T-helper 1 cell (primary cell): Measurements from ENCODE around the gene SUCNR1.
"Not testable (repeated sequence)": the region's sequence is repeated elsewhere in the genome, so short reads cannot be mapped to it uniquely, and the experiment has no call there.

ENCODE experiments used
- DNase-seq, 5 donors: peaks; one replicate each; pipeline ENCODE4 v3.0.0-alpha.2; 2012 to 2020

SUCNR1 gene

GRCh38 chr3:151900884-151901643 lies 27.6 kb downstream of the SUCNR1 start:
- DNase-seq: no peak

- no peak for DNase-seq
Observed at GRCh38 chr3:151901644-151902285, 28.3 kb downstream of the SUCNR1 start.

DNA sequence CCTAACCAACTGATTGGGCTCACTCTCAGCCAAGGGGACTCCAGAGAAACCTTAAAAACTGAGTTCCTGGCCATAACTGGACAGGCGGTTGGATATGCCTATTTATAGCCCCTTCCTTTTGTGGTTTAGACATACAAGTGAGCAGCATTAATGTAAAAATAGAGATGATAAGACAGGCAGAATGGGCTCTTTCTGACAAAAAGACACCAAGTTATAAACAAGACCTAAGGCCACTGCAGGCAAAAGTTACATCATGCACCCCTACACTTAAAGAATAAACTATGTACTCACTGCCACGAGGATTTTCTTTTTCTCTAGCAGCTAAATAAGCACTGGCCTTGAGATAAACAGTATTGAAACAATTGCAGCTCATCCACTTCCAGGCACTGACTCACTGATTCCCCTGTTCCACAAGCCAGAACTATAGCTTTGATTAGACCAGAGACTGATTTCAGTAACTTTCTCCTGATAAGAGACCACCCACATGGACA lies 30.1 kb downstream of the SUCNR1 start:
- DNase-seq: no peak

DNA sequence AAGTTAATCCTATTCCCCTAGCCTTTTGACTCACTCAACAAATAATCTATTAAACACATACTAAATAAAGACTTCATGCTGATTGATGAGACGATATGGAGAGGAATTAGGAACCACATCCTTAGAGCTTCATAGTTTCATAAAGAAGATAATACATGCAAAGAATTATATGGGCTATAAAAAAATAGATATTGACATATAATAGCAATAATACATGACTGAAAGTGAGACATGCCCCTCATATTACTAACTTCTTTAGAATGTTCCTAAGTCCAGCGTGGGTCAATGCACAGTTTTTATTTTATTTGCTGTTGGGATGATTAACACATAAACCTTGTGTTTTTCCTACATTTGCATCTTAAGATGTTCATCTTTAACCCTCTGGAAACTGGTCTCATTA lies 32.2 kb downstream of the SUCNR1 start:
- no peak for DNase-seq

- no peak for DNase-seq
Observed at GRCh38 chr3:151906751-151907150, 33.3 kb downstream of the SUCNR1 start.

DNA sequence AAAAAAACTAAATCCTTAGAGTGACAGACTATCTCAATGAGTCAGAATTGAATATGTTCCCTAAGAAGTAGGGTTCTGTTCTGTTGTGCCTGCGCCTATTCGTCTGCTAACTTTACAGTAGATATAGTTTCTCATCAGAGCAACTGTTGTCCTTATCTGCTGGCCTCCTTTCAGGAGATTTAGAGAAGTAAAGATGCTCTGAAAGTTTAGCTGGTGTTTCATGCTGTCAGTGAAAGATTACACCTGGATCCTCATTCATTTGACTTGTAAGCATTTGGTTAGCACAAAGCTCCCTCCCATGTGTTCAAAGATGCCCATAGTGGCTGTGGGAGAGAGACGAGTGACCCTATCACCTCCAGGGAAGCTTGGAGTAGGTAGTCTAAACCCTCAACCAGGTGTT lies 35.0 kb downstream of the SUCNR1 start:
- DNase-seq: no peak

DNA sequence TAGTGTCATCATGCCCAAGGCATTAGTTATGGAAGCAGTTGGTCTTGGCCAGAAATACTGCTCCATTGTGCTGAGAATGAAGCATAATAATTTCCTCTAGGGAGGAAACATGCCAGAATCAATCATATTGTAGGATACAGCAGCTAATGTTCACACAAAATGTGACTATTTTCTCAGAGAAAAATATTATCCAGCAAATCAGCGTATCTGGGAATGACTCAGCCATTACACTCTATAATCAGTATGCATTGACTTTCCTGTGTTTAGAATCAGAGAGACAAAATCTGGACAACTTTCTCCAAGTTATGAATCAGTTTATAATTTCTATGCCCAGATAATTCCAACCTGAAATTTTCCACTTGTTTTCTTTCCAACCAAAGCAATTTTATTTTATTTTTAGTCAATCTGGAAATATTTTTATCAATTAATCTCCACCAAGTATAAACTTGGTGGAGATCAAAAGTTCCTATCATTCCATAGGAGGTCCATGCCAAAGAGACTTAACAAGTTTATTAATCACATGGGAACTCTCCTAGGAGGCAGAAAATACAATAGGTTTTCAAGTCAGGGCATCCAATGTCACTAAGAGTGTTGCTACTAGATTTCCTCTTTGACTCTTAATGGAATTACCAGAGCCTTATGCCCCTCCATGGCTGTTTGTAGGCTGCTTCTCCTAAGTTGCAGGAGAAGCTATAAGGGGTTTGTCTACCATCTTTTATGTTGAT lies 36.4 kb downstream of the SUCNR1 start:
- DNase-seq: no peak

DNA sequence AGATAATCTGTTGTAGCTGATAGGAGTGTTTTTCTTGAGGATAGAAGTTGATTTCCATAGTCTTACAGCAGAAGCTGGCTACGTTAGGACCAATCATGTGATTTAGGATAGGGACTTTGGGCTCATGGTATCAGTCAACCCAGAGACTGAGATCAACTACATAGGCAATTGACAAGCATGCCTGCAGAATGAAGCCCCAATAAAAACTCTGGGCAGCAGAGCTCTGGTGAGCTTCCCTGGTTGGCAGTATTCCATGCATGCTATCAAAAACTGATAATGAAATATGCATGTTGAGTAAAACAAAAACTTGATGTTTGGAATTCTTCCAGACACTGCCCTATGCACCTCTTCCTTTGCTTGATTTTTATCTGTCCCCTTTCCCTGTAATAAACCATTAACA lies 38.0 kb downstream of the SUCNR1 start:
- DNase-seq: no peak

DNA sequence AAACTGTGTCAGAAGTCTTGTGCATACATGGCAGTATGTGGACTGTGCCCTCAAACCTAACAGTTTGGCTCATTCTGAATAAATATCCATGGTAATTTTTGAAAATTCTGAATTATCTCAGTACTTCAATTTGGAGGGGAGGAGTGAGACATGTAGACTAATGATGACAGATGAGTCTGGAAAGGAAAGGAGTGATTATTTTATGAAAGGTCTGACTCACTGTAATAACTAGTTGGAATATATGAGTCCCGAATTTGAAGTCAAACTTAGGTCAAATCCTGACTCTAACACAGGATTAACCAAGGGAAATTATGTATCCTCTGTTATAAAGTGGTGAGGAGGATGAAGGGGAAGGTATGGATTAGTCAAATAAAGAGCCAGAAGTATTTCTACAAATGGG lies 38.6 kb downstream of the SUCNR1 start:
- DNase-seq: no peak

DNA sequence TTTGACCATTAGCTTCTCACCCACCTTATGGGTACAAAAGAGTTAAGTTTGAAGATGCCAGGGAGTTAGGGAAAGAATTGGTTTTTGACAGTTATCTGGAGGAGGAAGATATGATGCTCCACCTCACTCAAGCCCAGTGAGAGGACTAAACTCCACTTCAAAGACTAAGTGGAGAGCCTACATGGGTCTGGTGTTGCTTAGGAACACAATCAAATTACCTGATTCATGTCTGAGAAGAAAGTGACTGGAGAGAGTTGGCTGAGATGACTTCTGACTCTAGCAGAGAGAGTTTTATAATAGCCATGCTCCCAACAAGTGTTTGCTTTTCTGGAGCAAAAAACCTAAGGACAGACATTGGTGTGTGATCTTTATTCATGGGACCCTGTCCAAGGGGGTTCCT lies 43.3 kb downstream of the SUCNR1 start:
- no peak for DNase-seq

DNA sequence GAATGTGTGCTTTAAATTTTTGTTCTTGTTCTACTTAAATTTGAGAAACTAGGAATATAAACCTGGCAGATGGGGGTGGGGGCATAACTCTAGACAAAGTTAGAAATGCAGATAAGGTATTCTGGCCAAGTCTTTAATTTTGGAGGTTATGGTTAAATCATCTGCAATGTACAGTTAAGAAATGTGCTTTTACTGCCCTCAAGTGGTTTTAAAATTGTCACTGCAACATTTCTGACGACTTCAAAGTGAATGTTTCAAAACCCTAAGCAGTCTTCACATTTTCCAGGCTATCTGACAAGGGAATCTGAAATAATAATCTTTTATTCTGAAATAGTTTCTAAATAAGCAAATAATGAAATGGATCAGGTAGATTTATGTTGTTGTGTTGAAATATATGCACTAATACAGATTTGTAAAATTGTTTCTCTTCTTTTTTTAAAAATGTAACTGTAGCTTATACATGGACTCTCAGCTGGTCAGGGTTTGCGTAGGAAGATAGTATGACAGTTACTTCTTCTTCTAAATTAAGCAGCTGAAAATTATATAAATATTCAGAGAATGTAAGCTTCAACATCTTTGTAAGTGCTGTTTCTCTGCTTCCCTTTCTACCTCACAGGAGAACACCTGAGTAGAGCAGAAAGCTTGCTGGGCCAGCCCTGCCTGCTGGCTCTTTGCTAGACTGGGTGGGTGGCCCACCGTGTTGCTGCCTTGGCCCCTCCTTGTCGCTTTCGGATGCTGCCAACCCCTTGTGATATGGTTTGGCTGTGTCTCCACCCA lies 45.0 kb downstream of the SUCNR1 start:
- peak in 1 of 5 donors; percentile 31 for DNase-seq

GRCh38 chr3:151919030-151919328 lies 45.5 kb downstream of the SUCNR1 start:
- no peak for DNase-seq

DNA sequence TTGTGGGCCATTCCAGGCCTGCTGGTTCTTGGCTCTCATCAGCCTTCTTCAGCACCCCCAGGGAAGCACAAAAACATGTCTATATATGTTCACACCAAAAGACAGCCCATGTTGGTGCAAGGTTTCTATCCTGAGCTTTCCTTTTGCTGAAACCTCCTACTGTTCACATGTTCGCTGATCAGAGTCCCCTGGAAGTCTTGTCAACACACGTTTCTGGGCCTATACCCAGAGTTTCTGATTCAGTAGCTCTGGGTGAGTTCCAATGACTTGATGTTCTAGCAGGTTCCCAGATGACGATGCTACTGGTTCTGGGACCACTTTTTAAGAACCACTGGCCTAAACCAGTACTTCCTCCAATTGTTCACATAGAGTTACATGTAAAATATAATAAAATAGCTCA lies 46.0 kb downstream of the SUCNR1 start:
- DNase-seq: no peak

- no peak for DNase-seq
Observed at GRCh38 chr3:151923901-151924300, 50.5 kb downstream of the SUCNR1 start.

- DNase-seq: no peak
Observed at GRCh38 chr3:151924753-151925152, 51.3 kb downstream of the SUCNR1 start.

DNA sequence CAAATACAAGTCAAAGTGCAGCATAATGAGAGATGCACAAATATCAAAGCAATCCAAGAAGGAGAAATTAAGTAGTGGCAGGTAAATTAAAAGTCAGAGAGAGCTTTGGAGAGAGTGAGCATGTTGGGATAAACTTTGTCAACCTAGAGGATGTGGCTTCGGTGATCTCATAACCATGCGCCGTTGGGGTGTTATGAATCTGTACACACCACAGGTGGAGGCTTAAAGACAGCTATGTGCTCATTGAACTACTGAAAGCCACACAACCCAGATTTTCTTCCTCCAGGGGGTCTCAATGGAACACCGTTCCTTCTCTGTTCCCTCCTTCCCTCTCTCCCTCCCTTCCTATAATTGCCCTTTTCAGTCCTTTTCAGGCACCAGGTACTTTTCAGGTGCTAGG lies 52.0 kb downstream of the SUCNR1 start:
- DNase-seq: peak in 1 of 5 donors; percentile 25

- DNase-seq: no peak
Observed at GRCh38 chr3:151925876-151926275, 52.4 kb downstream of the SUCNR1 start.

GRCh38 chr3:151926956-151927355 lies 53.5 kb downstream of the SUCNR1 start:
- DNase-seq: no peak

GRCh38 chr3:151927915-151928525 lies 54.6 kb downstream of the SUCNR1 start:
- not testable (repeated sequence) for DNase-seq

DNA sequence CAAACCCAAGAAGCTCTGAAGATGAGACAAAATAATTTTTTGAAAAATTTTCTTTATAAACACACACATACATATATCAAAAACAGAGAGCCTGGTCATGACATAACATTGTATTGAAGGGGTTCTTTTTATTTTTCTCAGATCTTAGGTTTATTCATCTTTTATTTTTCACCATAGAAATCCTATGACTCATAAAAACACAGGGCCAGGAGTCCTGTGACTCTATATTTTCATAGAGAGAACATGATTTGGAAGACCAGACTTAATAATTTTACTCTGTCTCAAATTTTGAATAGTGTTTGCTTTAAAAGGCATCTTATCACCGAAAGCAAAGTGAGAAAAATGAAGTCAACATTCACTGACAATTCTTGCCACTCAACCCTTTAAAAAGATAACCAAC lies 57.7 kb downstream of the SUCNR1 start:
- no peak for DNase-seq

DNA sequence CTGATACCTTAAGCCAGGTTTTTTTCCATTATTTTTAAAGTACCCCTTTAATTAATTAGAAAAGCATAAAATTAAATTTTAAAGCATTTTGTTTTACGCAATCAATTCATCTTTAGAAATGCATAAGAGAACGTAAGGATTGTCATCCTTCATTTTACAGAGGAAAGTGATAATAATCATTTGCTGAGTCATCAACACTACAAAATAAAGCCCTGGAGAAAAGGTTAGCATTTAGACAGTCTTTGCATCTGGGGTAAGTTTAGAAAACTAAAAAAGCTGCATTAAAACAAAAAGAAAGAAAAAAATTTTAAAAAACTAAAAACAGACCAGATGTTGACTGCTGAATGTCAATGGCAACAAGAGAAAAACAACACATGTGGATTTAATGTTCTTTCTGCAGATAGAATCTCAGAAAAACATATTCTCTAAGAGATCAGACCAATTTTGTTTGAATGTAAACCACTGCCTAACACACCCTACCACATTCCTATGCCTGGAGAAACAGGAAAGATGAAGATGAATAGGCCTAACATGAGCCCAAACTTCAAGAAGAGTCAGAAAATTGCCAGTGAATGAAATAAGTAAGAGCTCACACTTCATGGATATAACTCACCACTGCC lies 59.9 kb downstream of the SUCNR1 start:
- no peak for DNase-seq
